ENCODE data around the gene CFL1.

CFL1 gene

DNA sequence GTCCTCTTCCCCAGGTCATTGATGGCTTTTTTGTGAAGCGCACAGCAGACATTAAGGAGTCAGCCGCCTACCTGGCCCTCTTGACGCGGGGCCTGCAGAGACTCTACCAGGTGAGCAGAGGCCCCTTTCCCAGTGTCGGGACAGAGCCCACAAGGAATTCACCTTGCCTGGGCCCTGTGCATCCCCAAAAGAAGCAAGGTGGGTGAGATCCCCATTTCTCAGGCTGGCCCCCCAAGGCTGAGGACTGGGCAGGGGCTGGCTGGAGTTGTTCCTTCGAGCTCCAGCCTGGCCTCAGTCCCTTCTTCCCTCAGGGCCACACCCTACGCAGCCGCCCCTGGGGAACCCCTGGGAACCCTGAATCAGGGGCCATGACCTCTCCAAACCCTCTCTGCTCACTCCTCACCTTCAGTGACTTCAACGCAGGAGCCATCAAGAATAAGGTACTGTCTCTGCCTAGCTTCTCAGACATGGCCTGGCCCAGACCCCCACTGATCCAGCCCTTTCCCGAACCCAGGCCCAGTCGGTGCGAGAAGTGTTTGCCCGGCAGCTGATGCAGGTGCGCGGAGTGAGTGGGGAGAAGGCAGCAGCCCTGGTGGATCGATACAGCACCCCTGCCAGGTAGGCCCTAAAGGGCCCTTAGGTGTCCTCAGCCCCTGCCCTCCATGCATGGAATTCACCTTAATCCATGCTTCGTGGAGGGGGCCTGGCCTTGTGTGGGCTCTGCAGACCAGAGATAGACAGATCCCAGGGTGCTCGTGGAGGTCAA, 6.9 kb upstream of the CFL1 start:
- H3K9me2 ChIP-seq (replicated peaks; ENCODE audit: insufficient read depth, low read length) = no peaks in the 10 kb centered on the region
- H3K36me3 ChIP-seq (replicated peaks; ENCODE audit: insufficient read depth, low read length) = peaks cover 5% of the 10 kb centered on the region; the same call in 1 of the 2 replicates
- TF ChIP-seq EZH2 (optimal IDR thresholded peaks at IDR 0.05; ENCODE audit: low read depth, low read length) = no peak
- TF ChIP-seq, protein P1, sequence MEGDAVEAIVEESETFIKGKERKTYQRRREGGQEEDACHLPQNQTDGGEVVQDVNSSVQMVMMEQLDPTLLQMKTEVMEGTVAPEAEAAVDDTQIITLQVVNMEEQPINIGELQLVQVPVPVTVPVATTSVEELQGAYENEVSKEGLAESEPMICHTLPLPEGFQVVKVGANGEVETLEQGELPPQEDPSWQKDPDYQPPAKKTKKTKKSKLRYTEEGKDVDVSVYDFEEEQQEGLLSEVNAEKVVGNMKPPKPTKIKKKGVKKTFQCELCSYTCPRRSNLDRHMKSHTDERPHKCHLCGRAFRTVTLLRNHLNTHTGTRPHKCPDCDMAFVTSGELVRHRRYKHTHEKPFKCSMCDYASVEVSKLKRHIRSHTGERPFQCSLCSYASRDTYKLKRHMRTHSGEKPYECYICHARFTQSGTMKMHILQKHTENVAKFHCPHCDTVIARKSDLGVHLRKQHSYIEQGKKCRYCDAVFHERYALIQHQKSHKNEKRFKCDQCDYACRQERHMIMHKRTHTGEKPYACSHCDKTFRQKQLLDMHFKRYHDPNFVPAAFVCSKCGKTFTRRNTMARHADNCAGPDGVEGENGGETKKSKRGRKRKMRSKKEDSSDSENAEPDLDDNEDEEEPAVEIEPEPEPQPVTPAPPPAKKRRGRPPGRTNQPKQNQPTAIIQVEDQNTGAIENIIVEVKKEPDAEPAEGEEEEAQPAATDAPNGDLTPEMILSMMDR (IDR thresholded peaks at IDR 0.05; ENCODE audit: low read length) = no peak
- no peak for TF ChIP-seq EZH2phosphoT487 (IDR thresholded peaks at IDR 0.05; ENCODE audit: low read length)
- H3K27me3 ChIP-seq (replicated peaks; ENCODE audit: insufficient read depth, low read length) = no peaks in the 10 kb centered on the region
- peaks cover 31% of the 10 kb centered on the region for H3K79me2 ChIP-seq (ENCODE audit: low read length)
- H4K20me1 ChIP-seq (ENCODE audit: insufficient read depth, low read length) = no peaks in the 10 kb centered on the region
- no peak overlapping the region for H3K4me2 ChIP-seq (ENCODE audit: low read depth, low read length)
- no peaks in the 10 kb centered on the region for H3K9me3 ChIP-seq (replicated peaks; ENCODE audit: insufficient read depth, low read length)
- no peak overlapping the region for H3K4me3 ChIP-seq (ENCODE audit: low read length)
- H3K27ac ChIP-seq (ENCODE audit: low read length) = no peak overlapping the region
- no peak overlapping the region for H3K9ac ChIP-seq (ENCODE audit: low read length)
- H3F3A ChIP-seq (ENCODE audit: insufficient read depth, low read length) = peaks cover 14% of the 10 kb centered on the region
- H2AFZ ChIP-seq (ENCODE audit: low read length) = no peak overlapping the region
- H3K4me1 ChIP-seq (ENCODE audit: low read length) = peaks cover 8% of the 10 kb centered on the region
- DNase-seq = no peak

DNA sequence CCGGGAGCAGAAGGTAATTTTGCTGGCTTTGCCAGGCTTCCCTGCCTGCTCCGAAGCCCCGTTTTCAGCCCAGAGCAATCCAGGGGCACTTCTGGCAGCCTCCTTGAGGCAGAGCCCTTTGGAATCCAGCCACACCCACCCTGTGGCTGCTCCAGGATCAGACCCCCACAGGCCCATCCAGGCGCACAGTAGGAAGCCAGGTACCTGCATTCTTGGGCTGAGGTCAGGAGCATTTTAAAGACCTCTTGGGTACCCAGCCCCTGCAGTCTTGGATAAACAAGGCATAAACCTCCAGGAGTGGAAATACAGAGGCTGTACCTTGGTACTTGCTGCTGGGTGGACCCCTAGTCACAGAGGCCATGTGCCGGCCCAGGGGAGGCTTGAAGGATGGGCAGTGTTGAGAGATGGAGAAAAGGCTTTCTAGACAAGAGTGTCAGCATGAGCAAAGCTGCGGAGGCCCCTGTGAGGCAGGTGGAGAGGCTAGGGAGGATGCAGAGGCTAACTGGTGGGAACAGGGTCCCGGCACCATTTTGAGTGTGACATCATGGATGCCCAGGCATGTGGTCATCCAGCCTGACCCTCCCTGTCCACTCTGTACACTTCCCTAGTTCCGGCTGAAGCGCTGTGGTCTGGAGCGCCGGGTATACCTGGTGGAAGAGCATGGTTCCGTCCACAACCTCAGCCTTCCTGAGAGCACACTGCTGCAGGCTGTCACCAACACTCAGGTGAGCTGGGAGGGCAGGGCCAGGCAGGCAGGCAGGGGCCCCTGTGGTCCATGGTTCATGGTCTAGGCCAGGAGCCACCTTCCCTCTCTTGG, 6.1 kb upstream of the CFL1 start:
- H3K36me3 ChIP-seq (replicated peaks; ENCODE audit: insufficient read depth, low read length) = peaks cover 5% of the 10 kb centered on the region; the same call in 1 of the 2 replicates
- peaks cover 31% of the 10 kb centered on the region for H3K79me2 ChIP-seq (ENCODE audit: low read length)

DNA sequence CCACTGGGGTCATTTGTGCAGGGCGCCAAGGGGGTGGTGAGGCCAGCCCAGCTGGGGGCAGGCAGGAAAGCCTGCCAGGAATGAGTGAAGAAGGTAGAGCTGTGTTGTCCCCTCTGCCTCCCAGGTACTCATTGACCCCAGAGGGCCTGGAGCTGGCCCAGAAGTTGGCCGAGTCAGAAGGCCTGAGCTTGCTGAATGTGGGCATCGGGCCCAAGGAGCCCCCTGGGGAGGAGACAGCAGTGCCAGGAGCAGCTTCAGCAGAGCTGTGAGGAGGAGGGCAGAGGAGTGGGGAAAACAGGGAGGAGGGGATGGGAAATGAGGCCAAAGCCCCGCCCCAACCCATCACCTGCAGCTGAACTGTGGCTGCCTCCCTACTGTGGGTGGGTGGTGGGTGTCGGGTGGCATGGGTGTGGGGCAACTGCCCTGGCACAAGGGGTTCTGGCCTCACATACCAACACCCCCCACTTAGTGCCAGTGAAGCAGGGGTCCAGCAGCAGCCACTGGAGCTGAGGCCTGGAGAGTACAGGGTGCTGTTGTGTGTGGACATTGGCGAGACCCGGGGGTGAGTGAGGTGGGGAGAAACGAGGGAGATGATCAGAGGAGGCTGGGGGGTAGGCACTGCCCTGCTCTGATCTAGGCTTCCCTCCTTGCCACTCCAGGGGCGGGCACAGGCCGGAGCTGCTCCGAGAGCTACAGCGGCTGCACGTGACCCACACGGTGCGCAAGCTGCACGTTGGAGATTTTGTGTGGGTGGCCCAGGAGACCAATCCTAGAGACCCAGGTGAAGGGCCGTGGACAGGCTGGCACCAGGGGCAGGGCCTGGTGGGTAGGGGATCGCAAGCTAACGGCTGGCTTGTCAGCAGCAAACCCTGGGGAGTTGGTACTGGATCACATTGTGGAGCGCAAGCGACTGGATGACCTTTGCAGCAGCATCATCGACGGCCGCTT, 5.2 kb upstream of the CFL1 start:
- Histone ChIP-seq H3K9me2 (replicated peaks; ENCODE audit: insufficient read depth, low read length) (no peaks in the 10 kb centered on the region), H3K27ac (ENCODE audit: low read length) (no peak overlapping the region), H3K9ac (ENCODE audit: low read length) (no peak overlapping the region), H3K79me2 (ENCODE audit: low read length) (peaks cover 31% of the 10 kb centered on the region), H3K4me2 (ENCODE audit: low read depth, low read length) (no peak overlapping the region), H3K27me3 (replicated peaks; ENCODE audit: insufficient read depth, low read length) (no peaks in the 10 kb centered on the region), H3F3A (ENCODE audit: insufficient read depth, low read length) (peaks cover 31% of the 10 kb centered on the region), H3K4me3 (ENCODE audit: low read length) (no peak overlapping the region), H3K9me3 (replicated peaks; ENCODE audit: insufficient read depth, low read length) (no peaks in the 10 kb centered on the region), H3K36me3 (replicated peaks; ENCODE audit: insufficient read depth, low read length) (peaks cover 5% of the 10 kb centered on the region; the same call in 1 of the 2 replicates), H4K20me1 (ENCODE audit: insufficient read depth, low read length) (no peaks in the 10 kb centered on the region), H3K4me1 (ENCODE audit: low read length) (peaks cover 8% of the 10 kb centered on the region), H2AFZ (ENCODE audit: low read length) (no peak overlapping the region)
- TF ChIP-seq EZH2phosphoT487 (IDR thresholded peaks at IDR 0.05; ENCODE audit: low read length) (no peak), EZH2 (optimal IDR thresholded peaks at IDR 0.05; ENCODE audit: low read depth, low read length) (no peak)
- TF ChIP-seq, protein P1 (IDR thresholded peaks at IDR 0.05; ENCODE audit: low read length) = no peak
- no peak for DNase-seq

More for the DNA sequence above, 6.1 kb upstream of the CFL1 start:
- Histone ChIP-seq H3K4me3 (ENCODE audit: low read length) (no peak overlapping the region), H2AFZ (ENCODE audit: low read length) (no peak overlapping the region), H3K27ac (ENCODE audit: low read length) (no peak overlapping the region), H3K4me1 (ENCODE audit: low read length) (peaks cover 8% of the 10 kb centered on the region), H3F3A (ENCODE audit: insufficient read depth, low read length) (peaks cover 22% of the 10 kb centered on the region), H3K27me3 (replicated peaks; ENCODE audit: insufficient read depth, low read length) (no peaks in the 10 kb centered on the region), H3K9ac (ENCODE audit: low read length) (no peak overlapping the region), H3K9me2 (replicated peaks; ENCODE audit: insufficient read depth, low read length) (no peaks in the 10 kb centered on the region), H3K4me2 (ENCODE audit: low read depth, low read length) (no peak overlapping the region), H3K9me3 (replicated peaks; ENCODE audit: insufficient read depth, low read length) (no peaks in the 10 kb centered on the region), H4K20me1 (ENCODE audit: insufficient read depth, low read length) (no peaks in the 10 kb centered on the region)
- DNase-seq = no peak
- no peak for TF ChIP-seq EZH2 (optimal IDR thresholded peaks at IDR 0.05; ENCODE audit: low read depth, low read length)
- TF ChIP-seq EZH2phosphoT487 (IDR thresholded peaks at IDR 0.05; ENCODE audit: low read length) = no peak
- TF ChIP-seq, protein P1 (IDR thresholded peaks at IDR 0.05; ENCODE audit: low read length) = no peak

Data from MM.1S (cell line).